Adipocyte (in vitro differentiated cells): ENCODE results near the gene NTNG1.
"Not testable (repeated sequence)": the region's sequence is repeated elsewhere in the genome, so short reads cannot be mapped to it uniquely, and the experiment has no call there.

ENCODE experiments used
- DNase-seq: peaks from one replicate; pipeline ENCODE4 v3.0.0-alpha.2; 2015; ENCODE audit warnings: low read depth
- H3K27me3 ChIP-seq: replicated peaks from 2 replicates; pipeline ENCODE4 v1.7.0; 2013; ENCODE audit warnings: mild to moderate bottlenecking, low read length, moderate library complexity; ENCODE audit not compliant: control insufficient read depth, insufficient read depth
- H3K36me3 ChIP-seq: 2 replicates; pipeline ENCODE4 v1.7.0; 2013; ENCODE audit warnings: low read length, mild to moderate bottlenecking, moderate library complexity; ENCODE audit not compliant: control insufficient read depth, insufficient read depth, severe bottlenecking
- H3K4me1 ChIP-seq: 2 replicates; pipeline ENCODE4 v1.7.0; 2013; ENCODE audit warnings: mild to moderate bottlenecking, low read length, moderate library complexity; ENCODE audit not compliant: control insufficient read depth, insufficient read depth
- H3K4me3 ChIP-seq: 2 replicates; pipeline ENCODE4 v1.7.0; 2013; ENCODE audit warnings: mild to moderate bottlenecking, low read length, moderate library complexity
- H3K9ac ChIP-seq: 2 replicates; pipeline ENCODE4 v1.7.0; 2013; ENCODE audit warnings: mild to moderate bottlenecking, low read length, moderate library complexity
- H3K9me3 ChIP-seq: 2 replicates; pipeline ENCODE4 v1.7.0; 2013; ENCODE audit warnings: mild to moderate bottlenecking, low read length, moderate library complexity; ENCODE audit not compliant: control insufficient read depth

Gene NTNG1

GRCh38 chr1:107140703-107141490, at the start of gene NTNG1:
Gene NTNG1 (plus strand): TSS chr1:107141039.
- H3K9ac ChIP-seq = peak within 1 kb of the TSS; percentile 80
- H3K27me3 ChIP-seq = no peaks in the 10 kb centered on the region
- peak; percentile 56 for DNase-seq
- H3K9me3 ChIP-seq = no peaks in the 10 kb centered on the region
- peaks cover 25% of the 10 kb centered on the region for H3K4me1 ChIP-seq
- H3K36me3 ChIP-seq = no peaks in the 10 kb centered on the region
- H3K4me3 ChIP-seq = peak within 1 kb of the TSS; percentile 89

GRCh38 chr1:107091418-107091817, 49.4 kb upstream of the NTNG1 start:
- no peaks in the 10 kb centered on the region for H3K9me3 ChIP-seq
- H3K4me3 ChIP-seq = no peak overlapping the region
- H3K4me1 ChIP-seq = no peaks in the 10 kb centered on the region
- DNase-seq = no peak
- H3K36me3 ChIP-seq = no peaks in the 10 kb centered on the region
- no peak overlapping the region for H3K9ac ChIP-seq
- H3K27me3 ChIP-seq = no peaks in the 10 kb centered on the region

DNA sequence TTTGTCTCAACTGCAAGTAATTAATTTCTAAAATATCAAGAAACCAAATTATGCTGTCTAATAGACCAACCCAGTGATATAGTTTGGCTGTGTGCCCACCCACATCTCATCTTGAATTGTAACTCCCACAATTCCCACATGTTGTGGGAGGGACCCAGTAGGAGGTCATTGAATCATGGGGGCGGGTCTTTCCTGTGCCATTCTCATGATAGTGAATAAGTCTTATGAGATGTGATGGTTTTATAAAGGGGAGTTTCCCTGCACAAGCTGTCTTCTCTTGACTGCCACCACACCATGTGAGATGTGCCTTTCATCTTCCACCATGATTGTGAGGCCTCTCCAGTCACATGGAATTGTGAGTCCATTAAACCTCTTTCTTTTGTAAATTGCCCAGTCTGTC, 47.4 kb upstream of the NTNG1 start:
- H3K4me3 ChIP-seq, H3K27me3 ChIP-seq, H3K9ac ChIP-seq, DNase-seq, H3K9me3 ChIP-seq, H3K4me1 ChIP-seq, H3K36me3 ChIP-seq: not testable (repeated sequence)

DNA sequence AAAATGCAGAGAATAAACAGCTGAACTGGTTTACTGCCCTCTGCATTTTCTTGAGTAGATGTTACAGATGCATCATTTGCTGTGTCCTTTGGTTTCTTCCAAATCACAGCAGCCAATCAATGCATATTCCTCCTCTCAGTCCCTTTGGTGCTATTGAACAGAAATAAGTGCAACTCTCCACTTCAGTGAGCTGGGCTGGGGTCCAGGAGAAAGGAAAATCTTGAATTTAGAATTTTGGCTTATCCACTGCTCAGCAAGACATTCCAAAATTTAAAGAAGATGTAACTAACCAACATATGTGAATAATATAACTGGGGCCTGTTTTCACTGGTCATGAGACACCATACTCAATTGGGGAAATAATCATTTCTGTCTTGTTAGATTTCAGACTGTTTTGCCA, 45.2 kb upstream of the NTNG1 start:
- H3K4me1 ChIP-seq = peaks cover 6% of the 10 kb centered on the region

DNA sequence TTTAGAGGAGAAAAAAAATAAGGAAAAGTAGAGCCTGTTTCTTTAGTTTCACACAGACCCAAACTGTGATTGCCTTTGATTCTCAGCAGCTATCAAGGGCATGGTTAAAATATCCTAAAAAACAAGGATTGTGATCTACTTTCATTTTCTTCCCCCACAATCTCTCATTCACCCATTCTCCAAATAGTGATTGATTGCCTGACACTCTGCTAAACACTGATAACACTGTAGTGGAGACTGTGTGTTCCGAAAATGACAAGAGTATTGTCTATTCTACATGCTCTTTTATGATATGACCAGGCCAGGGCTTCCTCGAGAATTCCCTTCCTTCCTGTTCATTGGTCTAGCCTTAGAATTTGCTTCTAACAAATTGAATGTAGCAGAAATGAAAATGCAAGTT, 44.1 kb upstream of the NTNG1 start:
- no peak for DNase-seq
- Histone ChIP-seq H3K27me3 (no peaks in the 10 kb centered on the region), H3K36me3 (no peaks in the 10 kb centered on the region), H3K9ac (no peak overlapping the region), H3K4me3 (no peak overlapping the region), H3K4me1 (peaks cover 7% of the 10 kb centered on the region), H3K9me3 (no peaks in the 10 kb centered on the region)

More for the DNA sequence above, 45.2 kb upstream of the NTNG1 start:
- DNase-seq = no peak
- Histone ChIP-seq H3K36me3 (no peaks in the 10 kb centered on the region), H3K27me3 (no peaks in the 10 kb centered on the region), H3K4me3 (no peak overlapping the region), H3K9me3 (no peaks in the 10 kb centered on the region), H3K9ac (no peak overlapping the region)

DNA sequence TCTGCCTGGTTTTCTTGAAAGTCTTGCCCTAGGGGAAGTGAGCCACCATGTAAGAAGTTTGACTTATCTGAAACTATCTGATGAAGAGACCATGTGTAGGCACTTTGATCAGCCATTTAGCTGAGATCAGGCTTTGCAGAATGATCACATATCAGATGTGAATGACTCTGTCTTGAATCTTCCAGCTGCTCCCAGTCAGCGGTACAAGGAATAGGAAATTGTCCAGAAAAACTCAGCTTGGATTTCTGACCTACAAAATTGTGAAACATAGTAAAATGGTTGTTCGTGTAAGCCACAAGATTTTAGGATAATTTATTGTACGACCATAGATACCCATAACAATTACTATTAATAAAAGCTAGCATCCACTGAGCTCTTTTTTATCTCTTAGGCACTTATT, 41.9 kb upstream of the NTNG1 start:
- Histone ChIP-seq H3K9me3 (no peaks in the 10 kb centered on the region), H3K27me3 (no peaks in the 10 kb centered on the region), H3K9ac (no peak overlapping the region), H3K4me1 (peaks cover 7% of the 10 kb centered on the region), H3K36me3 (no peaks in the 10 kb centered on the region), H3K4me3 (no peak overlapping the region)
- no peak for DNase-seq

DNA sequence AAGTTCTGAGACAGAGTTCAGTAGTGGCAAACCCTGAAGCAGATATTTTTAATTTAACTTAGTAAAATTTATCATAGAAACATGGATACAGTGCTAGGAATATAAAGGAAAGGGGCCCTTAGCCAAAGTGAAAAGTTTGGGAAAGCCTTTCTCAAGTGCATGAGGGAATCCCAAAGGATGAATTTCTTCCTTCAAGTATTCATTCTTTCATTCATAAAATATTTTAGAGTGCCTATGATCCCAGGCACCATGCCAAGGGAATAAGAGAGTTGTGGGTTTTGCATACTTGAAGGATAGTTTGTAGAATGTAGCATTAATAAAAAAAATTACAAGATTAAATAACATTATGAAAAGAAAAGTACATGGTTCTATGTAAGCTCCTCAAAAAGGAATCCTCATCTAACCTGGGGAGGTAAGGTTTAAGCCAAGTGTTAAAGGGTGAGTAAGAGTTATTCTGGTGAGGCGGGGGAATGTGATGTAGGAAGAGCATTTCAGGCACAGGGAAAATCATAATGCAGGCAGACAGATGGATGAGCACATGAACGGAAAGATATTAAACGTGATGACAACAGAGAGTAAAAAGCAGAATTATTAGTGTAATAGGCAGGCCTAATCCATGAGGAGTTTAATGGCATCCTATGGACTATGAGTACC, 40.4 kb upstream of the NTNG1 start:
- H3K4me3 ChIP-seq = no peak overlapping the region
- H3K9me3 ChIP-seq = no peaks in the 10 kb centered on the region
- H3K36me3 ChIP-seq = no peaks in the 10 kb centered on the region
- DNase-seq = peak; percentile 23
- H3K9ac ChIP-seq = no peak overlapping the region
- peaks cover 7% of the 10 kb centered on the region for H3K4me1 ChIP-seq
- H3K27me3 ChIP-seq = no peaks in the 10 kb centered on the region

GRCh38 chr1:107105914-107106313, 34.9 kb upstream of the NTNG1 start:
- Histone ChIP-seq H3K27me3 (no peaks in the 10 kb centered on the region), H3K4me1 (peaks cover 4% of the 10 kb centered on the region), H3K4me3 (no peak overlapping the region), H3K9me3 (no peaks in the 10 kb centered on the region), H3K36me3 (no peaks in the 10 kb centered on the region), H3K9ac (no peak overlapping the region)
- DNase-seq = no peak

DNA sequence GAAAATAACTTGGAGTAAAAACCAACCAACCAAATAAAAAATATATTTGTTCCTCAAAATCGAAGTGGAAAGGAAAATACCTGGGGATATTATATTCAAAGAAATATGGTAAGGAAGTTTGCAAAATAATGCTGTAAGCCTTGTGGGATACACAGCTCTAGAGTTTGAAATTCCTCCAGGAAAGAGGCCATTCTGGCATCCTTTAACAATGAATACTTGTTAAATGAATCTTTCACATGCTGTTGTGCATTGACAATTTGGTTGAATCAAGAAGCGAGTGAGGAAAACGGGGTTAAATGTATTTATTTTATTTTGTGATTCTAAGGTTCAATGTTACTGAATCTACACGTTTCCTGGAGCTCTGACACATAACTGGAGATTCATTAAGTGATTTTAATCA, 30.5 kb upstream of the NTNG1 start:
- H3K27me3 ChIP-seq = no peaks in the 10 kb centered on the region
- H3K36me3 ChIP-seq = no peaks in the 10 kb centered on the region
- no peaks in the 10 kb centered on the region for H3K9me3 ChIP-seq
- H3K9ac ChIP-seq = no peak overlapping the region
- peak overlapping the region; percentile 62 for H3K4me3 ChIP-seq
- H3K4me1 ChIP-seq = peaks cover 4% of the 10 kb centered on the region
- peak; percentile 36 for DNase-seq

DNA sequence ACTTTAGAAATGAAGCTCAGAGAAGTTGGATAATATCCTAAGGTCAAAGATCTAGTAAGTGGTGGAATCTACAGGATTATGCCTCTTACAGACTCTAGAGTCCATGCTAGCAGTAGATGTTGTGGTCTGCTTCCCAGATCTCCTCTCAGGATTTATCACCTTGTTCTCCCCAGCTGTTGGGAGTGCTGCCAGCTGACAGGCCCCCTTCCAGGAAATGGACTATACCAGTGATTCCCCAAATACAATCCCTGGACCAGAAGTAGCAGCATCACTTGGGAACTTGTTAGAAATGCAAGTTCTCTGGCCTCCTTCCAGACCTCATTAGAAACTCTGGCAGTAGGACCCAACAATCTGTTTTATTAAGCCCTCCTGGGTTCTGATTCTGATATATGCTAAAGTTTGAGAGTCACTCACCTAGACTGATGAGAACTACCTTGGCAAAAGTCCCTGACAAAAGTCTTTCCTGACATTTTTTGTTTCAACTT, 24.5 kb upstream of the NTNG1 start:
- Histone ChIP-seq H3K4me3 (no peak overlapping the region), H3K9ac (no peak overlapping the region), H3K27me3 (no peaks in the 10 kb centered on the region), H3K4me1 (no peaks in the 10 kb centered on the region), H3K9me3 (no peaks in the 10 kb centered on the region), H3K36me3 (no peaks in the 10 kb centered on the region)
- no peak for DNase-seq

- Histone ChIP-seq H3K36me3 (no peaks in the 10 kb centered on the region), H3K9ac (no peak overlapping the region), H3K4me3 (no peak overlapping the region), H3K9me3 (no peaks in the 10 kb centered on the region), H3K4me1 (no peaks in the 10 kb centered on the region), H3K27me3 (no peaks in the 10 kb centered on the region)
- DNase-seq = no peak
Measured at GRCh38 chr1:107122225-107122624, 18.6 kb upstream of the NTNG1 start.
